ENCODE measurements around the gene KBTBD6. TPM values are rescaled to one million over a fixed set of nuclear protein-coding genes. Genes with fewer than 3 reads are reported as not detected.
"Not testable (repeated sequence)": the region's sequence is repeated elsewhere in the genome, so short reads cannot be mapped to it uniquely, and the experiment has no call there.

KBTBD6 gene
- total RNA-seq, 1 donor from 2014 or later: 5.7 TPM

GRCh38 chr13:41137951-41138350 lies 5.3 kb upstream of the KBTBD6 start:
- intact Hi-C loops (cut with DNase I): no loop called here

GRCh38 chr13:41137241-41137640 lies 4.6 kb upstream of the KBTBD6 start:
- Histone ChIP-seq H3K4me3 (no peak overlapping the region), H3K9me3 (no peaks in the 10 kb centered on the region), H3K4me1 (peaks cover 5% of the 10 kb centered on the region), H3K36me3 (no peaks in the 10 kb centered on the region), H3K27me3 (no peaks in the 10 kb centered on the region), H3K27ac (no peak overlapping the region)
- DNase-seq (no peak), ATAC-seq (no peak)
- intact Hi-C loops (cut with DNase I): no loop called here
- TF ChIP-seq CTCF (IDR thresholded peaks at IDR 0.05): no peak

More at GRCh38 chr13:41137951-41138350, 5.3 kb upstream of the KBTBD6 start:
- Histone ChIP-seq H3K4me3 (no peak overlapping the region), H3K27ac (no peak overlapping the region), H3K4me1 (peaks cover 5% of the 10 kb centered on the region), H3K9me3 (no peaks in the 10 kb centered on the region), H3K27me3 (no peaks in the 10 kb centered on the region), H3K36me3 (no peaks in the 10 kb centered on the region)
- no peak for DNase-seq
- TF ChIP-seq CTCF (IDR thresholded peaks at IDR 0.05): no peak
- ATAC-seq: no peak

GRCh38 chr13:41136396-41137031 lies 3.9 kb upstream of the KBTBD6 start:
- H3K27me3 ChIP-seq: no peaks in the 10 kb centered on the region
- no peaks in the 10 kb centered on the region for H3K9me3 ChIP-seq
- no peak overlapping the region for H3K4me3 ChIP-seq
- no peak for ATAC-seq
- H3K4me1 ChIP-seq: peaks cover 5% of the 10 kb centered on the region
- intact Hi-C loops (cut with DNase I): no loop called here
- no peaks in the 10 kb centered on the region for H3K36me3 ChIP-seq
- H3K27ac ChIP-seq: no peak overlapping the region
- no peak for DNase-seq
- no peak for TF ChIP-seq CTCF (IDR thresholded peaks at IDR 0.05)

- no peak for TF ChIP-seq CTCF (IDR thresholded peaks at IDR 0.05)
- Histone ChIP-seq H3K9me3 (no peaks in the 10 kb centered on the region), H3K27me3 (no peaks in the 10 kb centered on the region), H3K36me3 (no peaks in the 10 kb centered on the region), H3K4me3 (no peak overlapping the region), H3K27ac (no peak overlapping the region), H3K4me1 (peaks cover 23% of the 10 kb centered on the region)
- ATAC-seq (no peak), DNase-seq (no peak)
- intact Hi-C loops (cut with DNase I): no loop called here
These were observed 1.3 kb upstream of the KBTBD6 start for GRCh38 chr13:41133951-41134350.

- Histone ChIP-seq H3K4me1 (peaks cover 26% of the 10 kb centered on the region), H3K4me3 (peak overlapping the region; percentile 79), H3K27ac (peak overlapping the region; percentile 65)
- ATAC-seq (peak; percentile 25), DNase-seq (peak; percentile 74)
- H3K9me3 ChIP-seq; H3K27me3 ChIP-seq; intact Hi-C loops (cut with DNase I); H3K36me3 ChIP-seq: not testable (repeated sequence)
These were observed 716 bp downstream of the KBTBD6 start for GRCh38 chr13:41131660-41132511.

- H3K4me3 ChIP-seq; H3K27me3 ChIP-seq; H3K36me3 ChIP-seq; DNase-seq; intact Hi-C loops (cut with DNase I); ATAC-seq; H3K27ac ChIP-seq; H3K9me3 ChIP-seq: not testable (repeated sequence)
- peaks cover 26% of the 10 kb centered on the region for H3K4me1 ChIP-seq
These were observed 1.4 kb downstream of the KBTBD6 start for GRCh38 chr13:41131189-41131588.

Data from upper lobe of right lung (tissue), 1 donor.